Hematopoietic multipotent progenitor cell treated with erythropoietin and hydrocortisone succinate and interleukin-3 and kit ligand, for 17 days (in vitro differentiated cells): ENCODE measurements around the gene RANBP10.
"Not testable (repeated sequence)": the region's sequence is repeated elsewhere in the genome, so short reads cannot be mapped to it uniquely, and the experiment has no call there.

ENCODE experiments used
- DNase-seq: peaks from one replicate; pipeline ENCODE4 v3.0.0-alpha.2; 2015; ENCODE audit warnings: low spot score

RANBP10 gene

DNA sequence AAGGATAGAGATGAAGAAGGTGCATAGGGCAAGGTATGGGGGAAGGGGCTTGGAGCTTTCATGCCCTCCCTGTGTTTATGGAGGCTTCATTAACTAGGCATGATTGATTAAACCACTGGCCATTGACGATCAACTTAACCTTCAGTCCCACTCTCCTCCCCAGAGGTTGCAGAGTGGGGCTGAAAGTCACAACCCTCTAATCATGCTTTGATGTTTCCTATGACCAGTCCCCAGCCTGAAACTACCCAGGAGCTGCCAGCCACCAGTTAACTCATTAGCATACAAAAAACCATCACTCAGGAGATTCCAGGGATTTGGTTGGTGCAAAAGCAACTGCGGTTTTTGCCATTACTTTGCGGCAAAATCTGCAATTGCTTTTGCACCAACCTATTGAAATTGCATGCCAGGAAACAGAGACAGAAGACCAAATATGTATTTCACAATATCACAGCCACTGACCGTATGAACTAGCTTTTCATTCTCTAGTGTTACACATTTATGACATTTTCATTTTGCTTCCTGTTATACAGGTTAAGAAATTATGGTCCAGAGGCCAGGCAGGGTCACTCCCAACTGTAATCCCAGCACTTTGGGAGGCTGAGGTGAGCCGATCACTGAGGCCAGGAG is 92.6 kb downstream of the RANBP10 start:
- no peak for DNase-seq

DNA sequence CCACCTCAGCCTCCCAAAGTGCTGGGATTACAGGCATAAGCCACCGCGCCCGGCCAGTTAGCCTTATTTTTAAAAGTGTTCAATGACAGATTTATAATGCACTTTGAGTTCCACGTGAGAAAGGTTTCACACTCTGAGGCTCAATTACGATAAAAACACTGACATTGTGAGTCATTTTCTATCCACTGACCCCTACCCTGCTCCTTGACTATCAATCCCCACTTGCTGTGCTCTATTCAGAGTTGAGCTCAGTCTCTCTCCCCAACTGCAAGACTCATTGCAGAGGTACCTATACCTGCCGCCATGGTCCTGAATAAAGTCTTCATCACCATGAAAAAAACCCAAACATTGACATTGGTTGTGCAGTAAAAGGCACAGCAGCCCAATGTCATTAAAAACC is 95.8 kb downstream of the RANBP10 start:
- no peak for DNase-seq

DNA sequence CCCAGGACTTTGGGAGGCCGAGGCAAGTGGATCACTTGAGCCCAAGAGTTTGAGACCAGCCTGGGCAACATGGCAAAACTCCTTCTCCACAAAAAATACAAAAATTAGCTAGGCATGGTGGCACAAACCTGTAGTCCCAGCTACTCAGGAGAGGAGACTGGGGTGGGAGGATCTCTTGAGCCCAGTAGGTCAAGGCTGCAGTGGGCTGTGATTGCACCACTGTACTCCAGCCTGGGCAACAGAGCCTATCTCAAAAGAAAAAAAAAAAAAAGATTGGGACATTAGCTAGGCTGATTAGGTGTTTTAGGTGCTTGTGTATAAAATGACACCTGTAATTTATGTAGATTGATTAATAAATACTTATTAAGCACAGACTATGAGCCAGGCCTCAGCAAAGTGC is 97.3 kb downstream of the RANBP10 start:
- DNase-seq: no peak

DNA sequence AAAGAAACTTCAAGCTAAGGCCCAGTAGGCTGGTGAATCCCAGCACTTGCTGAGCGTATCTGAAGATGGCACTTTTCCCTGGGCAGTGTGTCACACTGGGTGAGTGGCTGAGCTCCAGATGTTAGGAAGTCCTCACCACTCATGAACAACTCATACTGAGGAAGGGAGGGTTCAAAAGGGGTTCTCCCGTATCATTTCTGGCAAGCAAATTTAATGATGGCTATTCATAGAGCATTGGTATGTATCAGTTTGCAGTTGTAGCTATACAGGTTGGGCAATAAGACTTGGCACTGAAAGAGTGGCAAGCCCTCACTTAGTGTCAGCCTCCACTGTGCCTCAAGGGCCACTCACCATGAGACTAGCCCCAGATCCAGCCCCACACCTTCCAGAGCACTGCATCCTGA is 98.0 kb downstream of the RANBP10 start:
- DNase-seq: no peak

DNA sequence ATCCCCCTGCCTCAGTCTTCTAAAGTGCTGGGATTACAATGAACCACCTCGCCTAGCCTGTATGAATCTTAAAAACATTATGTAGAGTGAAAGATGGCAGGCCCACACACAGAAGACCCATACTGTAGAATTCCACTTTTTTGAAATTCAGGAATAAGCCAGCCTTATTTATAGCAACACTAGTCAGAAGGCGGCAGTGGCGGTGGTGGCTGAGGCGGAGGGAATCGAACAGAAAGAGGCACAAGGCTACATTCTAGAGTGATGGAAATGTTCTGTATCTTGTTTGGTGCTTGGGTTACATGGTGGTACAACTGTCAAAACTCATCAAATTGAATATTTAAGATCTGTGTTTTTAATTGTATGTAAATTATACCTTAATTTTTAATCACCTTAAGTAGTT is 98.6 kb downstream of the RANBP10 start:
- DNase-seq: no peak

DNA sequence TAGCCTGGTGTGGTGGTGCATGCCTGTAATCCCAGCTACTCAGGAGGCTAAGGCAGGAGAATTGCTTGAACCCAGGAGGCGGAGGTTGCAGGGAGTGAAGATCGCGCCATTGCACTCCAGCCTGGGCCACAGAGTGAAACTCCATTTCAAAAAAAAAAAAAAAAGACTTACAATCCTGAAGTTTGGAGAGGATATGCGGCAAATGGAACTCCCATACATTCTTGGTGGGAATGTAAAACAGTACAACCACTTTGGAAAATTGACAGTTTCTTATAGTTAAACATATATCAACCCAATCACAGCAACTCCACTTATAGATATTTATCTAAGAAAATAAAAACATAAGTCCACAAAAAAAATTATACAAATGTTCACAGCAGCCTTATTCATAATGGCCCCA is 99.2 kb downstream of the RANBP10 start:
- DNase-seq: no peak

DNA sequence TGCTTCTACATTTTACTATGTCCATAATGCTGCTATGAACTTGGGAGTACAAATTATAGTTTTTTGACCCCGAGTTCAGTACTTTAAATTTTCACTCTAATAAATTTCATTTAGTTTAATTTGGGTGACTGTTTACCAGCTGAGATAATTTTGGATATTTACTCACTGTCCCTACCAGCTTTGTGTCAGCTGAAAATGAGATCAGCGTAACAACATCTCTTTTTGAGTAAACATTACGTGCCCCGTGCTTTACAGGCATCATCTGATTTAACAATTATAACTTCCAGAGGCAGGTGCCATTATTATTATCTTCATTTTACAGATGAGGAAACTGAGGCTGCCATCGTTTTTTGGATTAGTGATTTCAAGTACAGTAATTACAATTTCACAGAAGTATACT is 102.2 kb downstream of the RANBP10 start:
- DNase-seq: no peak

DNA sequence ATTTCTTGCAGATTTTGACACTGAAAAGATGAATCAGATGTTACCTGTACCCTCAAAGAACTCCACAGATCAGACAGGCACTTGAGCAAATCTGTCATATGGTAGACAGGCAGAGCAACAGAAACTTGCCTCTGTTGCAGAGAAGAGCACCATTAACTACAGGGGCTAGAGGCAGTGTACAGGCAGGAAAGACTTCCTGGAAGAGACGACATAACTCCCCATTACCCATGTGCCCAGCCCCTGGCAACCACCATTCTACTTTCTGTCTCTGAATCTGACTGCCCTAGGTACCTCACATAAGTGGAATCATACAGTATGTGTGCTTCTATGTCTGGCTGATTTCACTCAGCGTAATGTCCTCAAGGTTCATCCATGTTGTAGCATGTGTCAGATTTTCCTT is 102.7 kb downstream of the RANBP10 start:
- DNase-seq: no peak

DNA sequence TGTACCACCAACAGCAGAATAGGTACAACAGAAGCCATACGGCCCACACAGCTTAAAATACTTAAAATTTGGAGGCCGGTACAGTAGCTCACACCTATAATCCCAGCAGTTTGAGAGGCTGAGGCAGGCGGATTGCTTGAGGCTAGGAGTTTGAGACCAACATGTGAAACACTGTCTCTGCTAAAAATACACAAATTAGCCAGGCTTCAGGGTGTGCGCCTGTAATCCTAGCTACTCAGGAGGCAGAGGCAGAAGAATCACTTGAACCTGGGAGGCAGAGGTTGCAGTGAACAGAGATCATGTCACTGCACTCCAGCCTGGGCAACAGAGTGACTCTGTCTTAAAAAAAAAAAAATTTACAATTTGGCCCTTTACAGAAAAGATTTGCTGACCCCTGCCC is 104.2 kb downstream of the RANBP10 start:
- DNase-seq: no peak

DNA sequence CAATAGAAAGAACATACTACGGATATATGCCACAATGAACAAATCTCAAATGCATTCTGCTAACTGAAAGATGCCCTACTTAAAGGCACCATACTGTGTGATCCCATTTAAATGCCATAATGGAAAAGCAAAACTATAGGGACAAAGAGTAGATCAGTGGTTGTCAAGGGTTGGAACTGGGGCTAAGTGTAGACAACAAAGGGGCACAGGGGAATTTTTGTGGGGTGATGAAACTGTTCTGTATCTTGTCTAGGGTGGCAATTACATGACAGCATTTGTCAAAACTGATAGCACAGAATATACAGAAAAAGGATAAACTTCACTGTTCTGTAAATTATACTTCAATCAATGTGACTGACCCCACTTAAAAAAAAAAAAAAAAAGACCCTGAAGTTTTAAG is 104.9 kb downstream of the RANBP10 start:
- DNase-seq: no peak

DNA sequence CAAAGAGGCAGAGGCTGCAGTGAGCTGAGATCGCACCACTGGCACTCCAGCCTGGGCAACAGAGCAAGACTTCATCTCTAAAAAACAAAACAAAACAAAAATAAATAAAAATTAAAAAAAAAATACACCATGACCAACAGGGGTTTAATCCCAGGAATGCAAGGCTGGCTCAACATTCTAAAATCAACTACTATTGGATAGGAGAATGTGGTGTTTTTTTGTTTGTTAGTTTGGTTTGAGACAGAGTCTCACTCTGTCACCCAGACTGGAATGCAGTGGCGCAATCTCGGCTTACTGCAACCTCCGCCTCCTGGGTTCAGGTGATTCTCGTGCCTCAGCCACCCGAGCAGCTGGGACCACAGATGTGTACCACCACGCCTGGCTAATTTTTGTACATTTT is 107.1 kb downstream of the RANBP10 start:
- no peak for DNase-seq

DNA sequence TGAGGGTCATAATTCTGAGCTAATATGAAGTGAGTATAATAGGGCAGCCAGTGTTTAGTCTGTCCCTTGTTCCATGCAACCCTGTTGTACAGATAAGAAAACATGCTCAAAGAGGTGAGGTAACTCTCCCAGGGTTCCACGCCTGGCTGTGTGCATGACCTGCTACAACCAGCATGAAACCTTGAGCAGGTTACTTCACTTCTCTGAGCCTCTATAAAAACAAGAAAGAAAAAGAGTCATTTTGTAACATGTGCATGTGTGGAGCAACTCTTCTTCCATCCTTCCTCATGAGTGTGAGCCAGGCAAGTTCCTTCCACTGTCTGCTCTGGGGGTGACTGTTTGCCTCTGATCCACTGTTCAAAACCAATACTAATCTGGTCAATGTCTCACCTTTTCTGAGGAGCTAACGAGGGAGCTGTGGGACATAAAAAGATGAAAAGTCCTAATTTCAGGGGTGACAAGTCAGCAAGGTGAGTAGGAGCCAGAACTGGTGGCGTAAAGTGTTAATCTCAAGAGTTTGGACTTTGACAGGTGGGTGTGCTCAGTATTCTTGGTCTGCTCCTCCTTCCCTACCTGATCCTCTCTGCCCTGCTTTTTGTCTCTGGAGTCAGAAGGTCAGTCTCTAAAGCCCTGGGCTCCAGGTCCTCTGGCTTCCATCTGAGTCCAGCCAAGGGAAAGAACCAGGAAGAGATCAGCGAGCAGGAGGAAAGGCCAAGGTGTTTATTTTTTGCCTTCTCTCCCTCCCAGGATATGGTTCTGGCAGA is 108.8 kb downstream of the RANBP10 start:
- no peak for DNase-seq

DNA sequence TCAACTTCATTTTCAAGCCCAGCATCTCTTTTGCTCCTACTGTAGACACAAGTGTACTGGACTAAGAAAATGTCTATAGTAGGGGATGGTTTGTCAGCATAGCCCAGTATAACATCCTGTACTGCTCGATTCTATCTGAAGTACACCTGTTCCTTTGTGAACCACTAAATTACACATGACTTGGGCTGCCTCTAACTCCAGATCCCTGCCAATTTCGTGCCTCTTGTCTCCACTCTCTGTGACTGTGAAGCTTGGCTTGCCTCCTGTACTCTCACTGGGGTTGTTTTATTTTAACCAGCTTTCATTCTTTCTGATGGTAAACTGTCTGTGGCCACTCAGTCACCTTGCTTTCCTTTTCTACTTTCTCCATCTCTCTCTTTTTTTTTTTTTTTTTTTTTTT is 111.7 kb downstream of the RANBP10 start:
- no peak for DNase-seq

DNA sequence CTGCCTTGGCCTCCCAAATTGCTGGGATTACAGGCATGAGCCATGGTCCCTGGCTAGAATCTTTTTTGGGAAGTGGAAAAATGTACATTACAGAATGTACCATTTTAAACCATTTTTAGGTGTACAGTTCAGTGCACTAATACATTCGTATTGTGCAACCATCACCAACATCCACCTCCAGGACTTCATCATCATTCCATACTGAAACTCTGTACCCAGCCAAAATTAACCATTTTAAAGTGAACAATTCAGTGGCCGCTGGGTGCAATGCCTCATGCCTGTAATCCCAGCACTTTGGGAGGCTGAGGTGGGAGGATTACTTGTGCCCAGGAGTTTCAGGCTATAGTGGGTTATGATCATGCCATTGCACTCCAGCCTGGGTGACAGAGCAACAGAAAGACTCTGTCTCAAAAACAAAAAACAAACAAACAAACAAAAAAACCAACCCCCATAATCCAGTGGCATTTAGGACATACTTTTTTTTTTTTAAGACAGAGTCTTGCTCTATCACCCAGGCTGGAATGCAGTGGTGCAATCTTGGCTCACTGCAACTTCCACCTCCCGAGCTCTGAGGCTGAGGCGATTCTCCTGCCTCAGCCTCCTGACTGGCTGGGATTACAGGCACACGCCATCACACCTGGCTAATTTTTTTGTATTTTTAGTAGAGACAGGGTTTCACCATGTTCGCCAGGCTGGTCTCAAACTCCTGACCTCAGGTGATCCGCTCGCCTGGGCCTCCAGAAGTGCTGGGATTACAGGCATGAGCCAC is 112.7 kb downstream of the RANBP10 start:
- DNase-seq: not testable (repeated sequence)

DNA sequence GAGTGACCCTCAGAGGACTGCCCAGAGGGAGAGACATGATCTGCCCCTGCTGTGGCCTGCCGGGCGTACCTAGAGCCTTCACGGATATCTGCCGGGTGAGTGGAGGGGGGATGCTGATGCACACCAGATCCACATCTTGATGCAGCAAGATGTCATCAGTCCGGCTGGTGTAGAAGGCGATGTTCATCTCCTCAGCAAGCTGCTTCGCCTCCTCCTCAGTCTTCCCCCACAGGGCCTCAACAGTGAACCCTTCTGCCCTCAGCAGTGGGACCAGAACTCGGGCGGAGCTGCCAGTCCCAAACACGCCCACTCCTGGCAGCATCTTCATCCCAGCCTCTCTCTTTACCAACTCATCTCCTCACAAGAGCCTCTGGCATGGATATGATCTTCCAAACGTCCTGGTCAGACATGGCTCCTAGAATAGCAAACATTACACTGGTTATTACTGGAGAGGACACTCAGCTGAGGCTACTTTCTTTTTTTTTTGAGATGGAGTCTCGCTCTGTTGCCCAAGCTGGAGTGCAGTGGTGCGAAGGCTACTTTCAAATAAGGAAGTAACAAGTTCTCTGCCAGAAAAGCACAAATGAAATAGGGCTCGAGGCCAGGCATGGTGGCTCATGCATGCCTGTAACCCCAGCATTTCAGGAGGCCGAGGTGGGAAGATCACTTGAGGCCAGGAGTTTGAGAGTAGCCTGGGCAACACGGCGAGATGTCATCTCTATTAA is 120.8 kb downstream of the RANBP10 start:
- no peak for DNase-seq

DNA sequence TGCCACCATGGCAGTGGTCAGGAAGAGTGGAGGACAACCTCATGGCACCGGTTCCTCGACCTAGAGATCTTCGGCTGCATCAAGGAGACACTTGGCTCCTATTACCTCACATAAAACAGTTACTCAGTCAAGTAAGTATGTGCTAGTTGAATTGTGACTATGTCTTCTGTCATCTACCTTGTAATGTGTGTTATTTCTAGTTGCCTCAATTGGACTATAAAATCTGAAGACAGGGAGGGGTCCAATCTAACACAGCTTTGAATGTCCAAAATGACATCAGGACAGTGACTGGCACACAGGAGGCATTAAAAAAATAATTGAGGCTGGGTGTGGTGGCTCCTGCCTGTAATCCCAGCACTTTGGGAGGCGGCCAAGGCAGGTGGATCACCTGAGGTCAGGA is 122.6 kb downstream of the RANBP10 start:
- DNase-seq: no peak

DNA sequence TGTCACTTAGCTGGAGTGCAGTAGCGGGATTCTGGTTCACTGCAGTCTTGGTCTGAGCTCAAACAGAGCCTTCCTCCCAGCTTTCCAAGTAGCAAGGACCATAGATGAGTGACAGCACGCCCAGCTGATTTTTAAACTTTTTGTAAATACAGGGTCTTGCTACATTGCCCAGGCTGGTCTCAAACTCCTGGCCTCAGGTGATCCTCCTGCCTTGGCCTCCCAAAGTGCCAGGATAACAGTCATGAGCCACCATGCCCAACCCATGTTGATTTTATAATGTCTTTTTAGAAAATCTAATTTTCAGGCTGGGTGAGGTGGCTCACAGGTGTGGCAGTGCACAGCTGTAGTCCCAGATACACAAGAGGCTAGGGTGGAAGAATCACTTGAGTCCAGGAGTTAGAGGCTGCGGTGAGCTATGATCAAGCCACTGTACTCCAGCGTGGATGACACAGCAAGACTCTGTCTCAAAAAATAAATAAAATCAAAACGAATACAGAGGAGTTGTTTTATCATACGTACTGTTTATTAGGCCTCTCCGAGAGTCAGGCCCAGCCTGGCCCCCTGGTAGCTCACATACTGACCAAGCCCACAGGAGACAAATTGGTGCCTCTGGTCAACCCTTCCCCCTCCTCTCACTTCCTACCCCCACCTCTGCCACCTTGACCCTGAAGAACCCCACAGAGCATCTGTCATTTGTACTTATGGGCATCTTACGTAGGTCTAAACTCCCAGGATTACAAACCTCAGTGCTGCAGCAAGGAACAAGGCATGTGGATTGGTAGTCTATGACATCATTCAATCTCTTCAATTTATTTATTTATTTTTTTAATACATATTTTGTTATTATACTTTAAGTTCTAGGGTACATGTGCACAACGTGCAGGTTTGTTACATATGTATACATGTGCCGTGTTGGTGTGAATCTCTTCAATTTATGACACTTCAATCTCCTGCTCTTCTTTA is 126.1 kb downstream of the RANBP10 start:
- DNase-seq: no peak

DNA sequence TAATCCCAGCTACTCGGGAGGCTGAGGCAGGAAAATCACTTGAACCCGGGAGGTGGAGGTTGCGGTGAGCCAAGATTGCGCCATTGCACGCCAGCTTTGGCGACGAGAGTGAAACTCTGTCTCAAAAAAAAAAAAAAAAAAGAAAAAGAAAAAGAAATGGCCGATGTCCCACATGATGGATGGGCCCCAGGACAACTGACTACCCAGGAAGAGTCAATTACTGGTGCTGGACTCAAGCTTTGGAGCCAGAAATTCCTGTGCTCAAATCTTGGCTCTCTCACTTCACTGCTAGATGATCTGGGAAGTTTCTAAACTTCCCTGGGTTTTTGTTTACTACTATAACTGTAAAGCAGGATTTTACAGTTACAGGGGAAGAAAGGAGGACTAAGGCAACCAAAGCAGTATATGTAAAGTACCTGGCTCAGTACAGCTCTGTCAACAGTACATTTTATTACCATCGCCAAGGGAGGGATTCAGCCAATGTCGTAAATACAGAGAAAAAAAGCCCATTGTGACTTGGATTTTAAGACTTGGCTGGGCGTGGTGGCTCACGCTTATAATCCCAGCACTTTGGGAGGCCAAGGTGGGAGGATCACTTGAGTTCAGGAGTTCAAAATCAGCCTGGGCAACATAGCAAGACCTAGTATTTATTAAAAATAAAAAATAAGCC is 127.9 kb downstream of the RANBP10 start:
- DNase-seq: no peak

DNA sequence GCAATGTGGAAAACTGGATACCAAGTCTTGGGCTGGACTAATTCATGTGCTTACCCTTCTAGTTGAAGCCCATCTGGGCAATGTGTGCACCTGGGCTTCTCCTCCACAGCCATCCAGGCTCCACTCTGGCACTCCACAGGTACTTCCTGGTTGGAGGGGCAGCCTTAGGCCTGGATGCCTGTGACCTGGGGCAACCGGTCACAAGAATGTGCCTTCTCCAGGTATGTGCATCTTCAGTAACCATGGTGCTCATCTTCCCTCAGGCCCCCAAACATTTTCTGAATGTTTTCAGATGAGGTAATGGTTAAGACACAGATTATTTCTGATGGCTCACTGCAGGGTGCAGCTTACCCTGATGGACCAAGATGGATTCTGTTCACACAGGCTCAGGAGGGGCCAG is 128.6 kb downstream of the RANBP10 start:
- DNase-seq: no peak

DNA sequence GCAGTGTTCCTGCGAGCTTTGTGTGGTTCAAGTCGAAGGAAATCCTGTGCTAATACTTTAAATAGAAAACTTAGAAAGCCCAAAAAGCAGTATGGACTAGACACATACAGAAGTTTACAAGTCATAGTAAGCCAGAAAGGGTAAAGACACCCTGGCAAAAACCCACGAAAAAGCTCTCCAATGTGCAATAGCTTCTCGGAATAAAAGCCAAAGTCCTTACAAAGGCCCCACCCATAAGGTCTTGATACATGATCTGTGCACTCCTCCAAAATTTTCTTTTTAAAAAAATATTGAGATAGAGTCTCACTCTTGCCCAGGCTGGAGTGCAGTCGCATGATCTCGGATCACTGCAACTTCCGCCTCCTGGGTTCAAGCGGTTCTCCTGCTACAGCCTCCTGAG is 129.4 kb downstream of the RANBP10 start:
- DNase-seq: no peak

DNA sequence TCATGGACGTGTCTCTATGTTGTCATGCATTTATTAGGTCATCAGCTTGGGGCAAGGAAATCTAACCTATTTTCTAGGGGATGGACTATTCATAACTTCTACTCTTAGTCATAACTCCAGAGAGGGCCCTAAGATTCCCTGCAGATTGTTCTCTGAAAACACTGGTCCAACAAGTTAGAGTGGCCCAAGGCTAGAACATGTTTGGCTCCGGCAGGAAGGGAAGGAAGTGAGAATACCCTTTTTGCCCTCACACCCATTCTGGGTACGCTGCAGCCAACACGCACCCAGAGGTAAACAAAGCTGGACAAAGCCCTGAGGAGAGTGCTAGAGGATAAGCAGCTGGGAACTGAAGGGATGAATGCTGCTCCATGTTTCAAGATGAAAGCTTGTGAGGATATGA is 129.8 kb downstream of the RANBP10 start:
- DNase-seq: no peak
